Measurements from ENCODE around the gene SH3BGRL2.
"Not testable (repeated sequence)": the region's sequence is repeated elsewhere in the genome, so short reads cannot be mapped to it uniquely, and the experiment has no call there.

The SH3BGRL2 gene

GRCh38 chr6:79648328-79648727, 17.2 kb downstream of the SH3BGRL2 start:
- no peaks in the 10 kb centered on the region for H3K36me3 ChIP-seq (ENCODE audit: control insufficient read depth, insufficient read depth, low read length)
- no peak overlapping the region for H3K27ac ChIP-seq (ENCODE audit: low read length)
- H3K27me3 ChIP-seq (ENCODE audit: control insufficient read depth, insufficient read depth, low read length) = no peaks in the 10 kb centered on the region
- no peak for DNase-seq (ENCODE audit: low read depth, low spot score)
- no peak overlapping the region for H3K4me3 ChIP-seq (ENCODE audit: low read length)
- no peaks in the 10 kb centered on the region for H3K4me1 ChIP-seq (ENCODE audit: control insufficient read depth, insufficient read depth, low read length)
- H3K9me3 ChIP-seq (ENCODE audit: control insufficient read depth, insufficient read depth, low read length) = no peaks in the 10 kb centered on the region
- no CpG with 5 or more reads among the region's 2 CpGs for WGBS (ENCODE audit: insufficient coverage, insufficient read length)

DNA sequence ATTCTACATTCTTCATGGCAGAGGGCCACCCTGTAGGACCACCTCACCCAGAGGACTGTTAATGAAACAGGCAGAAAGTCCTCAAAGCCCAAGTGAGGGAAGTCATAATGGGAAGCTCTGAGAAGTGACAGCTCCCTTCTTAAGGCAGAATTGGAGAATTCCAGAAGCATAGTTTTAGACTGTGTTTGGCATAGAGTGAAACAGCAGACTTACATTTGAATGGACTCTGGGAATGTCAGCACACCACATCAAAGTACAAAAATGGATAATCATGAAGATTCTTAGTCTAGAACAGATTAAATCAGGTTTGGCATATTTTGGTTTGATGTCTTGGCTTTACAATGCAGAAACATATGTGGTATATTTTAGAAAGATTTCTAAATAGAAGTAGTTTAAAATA, 17.9 kb downstream of the SH3BGRL2 start:
- no peaks in the 10 kb centered on the region for H3K4me1 ChIP-seq (ENCODE audit: control insufficient read depth, insufficient read depth, low read length)
- no peak for DNase-seq (ENCODE audit: low read depth, low spot score)

DNA sequence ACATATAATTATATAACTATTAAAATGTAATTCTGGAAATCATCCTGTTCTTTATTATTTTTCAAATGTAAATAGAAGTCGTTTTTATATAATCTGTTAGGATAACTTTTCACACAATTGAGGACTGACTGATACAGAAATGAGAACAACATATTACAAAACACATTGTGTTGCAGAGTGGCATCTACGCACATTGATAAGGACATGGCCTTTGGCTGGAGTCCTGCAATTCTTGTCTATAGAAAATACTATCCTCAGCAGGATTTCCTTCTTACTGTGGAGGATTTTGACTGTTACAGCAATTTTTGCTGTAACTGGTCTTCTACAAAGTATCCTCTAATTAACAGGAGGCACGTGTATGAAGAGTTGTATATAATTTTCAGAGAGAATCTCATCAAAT, 19.8 kb downstream of the SH3BGRL2 start:
- Histone ChIP-seq H3K4me3 (ENCODE audit: low read length) (no peak overlapping the region), H3K27ac (ENCODE audit: low read length) (no peak overlapping the region), H3K27me3 (ENCODE audit: control insufficient read depth, insufficient read depth, low read length) (no peaks in the 10 kb centered on the region), H3K9me3 (ENCODE audit: control insufficient read depth, insufficient read depth, low read length) (no peaks in the 10 kb centered on the region), H3K36me3 (ENCODE audit: control insufficient read depth, insufficient read depth, low read length) (no peaks in the 10 kb centered on the region), H3K4me1 (ENCODE audit: control insufficient read depth, insufficient read depth, low read length) (no peaks in the 10 kb centered on the region)
- WGBS (ENCODE audit: insufficient coverage, insufficient read length) = no CpG with 5 or more reads among the region's 3 CpGs
- no peak for DNase-seq (ENCODE audit: low read depth, low spot score)

More for the DNA sequence above, 17.9 kb downstream of the SH3BGRL2 start:
- Histone ChIP-seq H3K9me3 (ENCODE audit: control insufficient read depth, insufficient read depth, low read length) (no peaks in the 10 kb centered on the region), H3K36me3 (ENCODE audit: control insufficient read depth, insufficient read depth, low read length) (no peaks in the 10 kb centered on the region), H3K27ac (ENCODE audit: low read length) (no peak overlapping the region), H3K4me3 (ENCODE audit: low read length) (no peak overlapping the region), H3K27me3 (ENCODE audit: control insufficient read depth, insufficient read depth, low read length) (no peaks in the 10 kb centered on the region)

DNA sequence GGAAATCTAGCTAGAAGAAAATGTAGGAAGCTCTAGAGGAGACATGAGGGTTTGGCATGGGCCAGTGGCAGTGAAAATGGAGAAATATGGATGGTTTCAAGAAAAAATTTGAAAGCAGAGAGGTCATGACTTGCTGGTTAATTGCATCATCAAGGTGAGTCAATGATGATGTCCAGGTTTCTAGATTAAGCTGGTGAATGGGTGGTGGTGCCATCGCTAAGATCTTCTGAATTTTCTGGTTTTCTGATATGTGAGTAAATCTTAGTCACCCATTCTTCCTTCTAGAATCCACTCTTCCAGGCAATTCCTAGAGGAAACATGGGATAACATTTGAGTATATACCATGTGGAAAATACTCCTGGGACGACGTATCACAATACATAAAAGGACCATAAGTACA, 25.0 kb downstream of the SH3BGRL2 start:
- no peak overlapping the region for H3K4me3 ChIP-seq (ENCODE audit: low read length)
- no CpG with 5 or more reads among the region's 3 CpGs for WGBS (ENCODE audit: insufficient coverage, insufficient read length)
- no peaks in the 10 kb centered on the region for H3K9me3 ChIP-seq (ENCODE audit: control insufficient read depth, insufficient read depth, low read length)
- H3K4me1 ChIP-seq (ENCODE audit: control insufficient read depth, insufficient read depth, low read length) = no peaks in the 10 kb centered on the region
- H3K27ac ChIP-seq (ENCODE audit: low read length) = no peak overlapping the region
- DNase-seq (ENCODE audit: low read depth, low spot score) = no peak
- no peaks in the 10 kb centered on the region for H3K27me3 ChIP-seq (ENCODE audit: control insufficient read depth, insufficient read depth, low read length)
- no peaks in the 10 kb centered on the region for H3K36me3 ChIP-seq (ENCODE audit: control insufficient read depth, insufficient read depth, low read length)

GRCh38 chr6:79657238-79657637, 26.1 kb downstream of the SH3BGRL2 start:
- H3K4me1 ChIP-seq (ENCODE audit: control insufficient read depth, insufficient read depth, low read length) = no peaks in the 10 kb centered on the region
- no peaks in the 10 kb centered on the region for H3K27me3 ChIP-seq (ENCODE audit: control insufficient read depth, insufficient read depth, low read length)
- H3K36me3 ChIP-seq (ENCODE audit: control insufficient read depth, insufficient read depth, low read length) = no peaks in the 10 kb centered on the region
- H3K27ac ChIP-seq (ENCODE audit: low read length) = no peak overlapping the region
- H3K4me3 ChIP-seq (ENCODE audit: low read length) = no peak overlapping the region
- DNase-seq (ENCODE audit: low read depth, low spot score) = no peak
- WGBS (ENCODE audit: insufficient coverage, insufficient read length) = no CpG with 5 or more reads among the region's 1 CpG
- H3K9me3 ChIP-seq (ENCODE audit: control insufficient read depth, insufficient read depth, low read length) = no peaks in the 10 kb centered on the region

DNA sequence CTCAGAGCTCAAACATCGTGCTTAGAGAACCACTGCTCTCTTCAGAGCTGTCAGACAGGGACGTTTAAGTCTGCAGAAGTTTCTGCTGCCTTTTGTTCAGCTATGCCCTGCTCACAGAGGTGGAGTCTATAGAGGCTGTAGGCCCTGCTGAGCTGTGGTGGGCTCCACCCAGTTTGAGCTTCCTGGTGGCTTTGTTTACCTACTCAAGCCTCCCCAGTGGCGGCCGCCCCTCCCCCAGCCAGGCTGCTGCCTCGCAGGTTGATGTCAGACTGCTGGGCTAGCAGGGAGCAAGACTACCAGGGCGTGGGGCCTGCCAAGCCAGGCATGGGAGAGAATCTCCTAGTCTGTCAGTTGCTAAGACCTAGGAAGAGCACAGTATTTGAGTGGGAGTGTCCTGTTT, 32.5 kb downstream of the SH3BGRL2 start:
- not testable (repeated sequence) for H3K27me3 ChIP-seq (ENCODE audit: control insufficient read depth, insufficient read depth, low read length); H3K4me3 ChIP-seq (ENCODE audit: low read length); H3K4me1 ChIP-seq (ENCODE audit: control insufficient read depth, insufficient read depth, low read length); H3K9me3 ChIP-seq (ENCODE audit: control insufficient read depth, insufficient read depth, low read length); H3K27ac ChIP-seq (ENCODE audit: low read length); H3K36me3 ChIP-seq (ENCODE audit: control insufficient read depth, insufficient read depth, low read length); DNase-seq (ENCODE audit: low read depth, low spot score)
- no CpG with 5 or more reads among the region's 6 CpGs for WGBS (ENCODE audit: insufficient coverage, insufficient read length)

DNA sequence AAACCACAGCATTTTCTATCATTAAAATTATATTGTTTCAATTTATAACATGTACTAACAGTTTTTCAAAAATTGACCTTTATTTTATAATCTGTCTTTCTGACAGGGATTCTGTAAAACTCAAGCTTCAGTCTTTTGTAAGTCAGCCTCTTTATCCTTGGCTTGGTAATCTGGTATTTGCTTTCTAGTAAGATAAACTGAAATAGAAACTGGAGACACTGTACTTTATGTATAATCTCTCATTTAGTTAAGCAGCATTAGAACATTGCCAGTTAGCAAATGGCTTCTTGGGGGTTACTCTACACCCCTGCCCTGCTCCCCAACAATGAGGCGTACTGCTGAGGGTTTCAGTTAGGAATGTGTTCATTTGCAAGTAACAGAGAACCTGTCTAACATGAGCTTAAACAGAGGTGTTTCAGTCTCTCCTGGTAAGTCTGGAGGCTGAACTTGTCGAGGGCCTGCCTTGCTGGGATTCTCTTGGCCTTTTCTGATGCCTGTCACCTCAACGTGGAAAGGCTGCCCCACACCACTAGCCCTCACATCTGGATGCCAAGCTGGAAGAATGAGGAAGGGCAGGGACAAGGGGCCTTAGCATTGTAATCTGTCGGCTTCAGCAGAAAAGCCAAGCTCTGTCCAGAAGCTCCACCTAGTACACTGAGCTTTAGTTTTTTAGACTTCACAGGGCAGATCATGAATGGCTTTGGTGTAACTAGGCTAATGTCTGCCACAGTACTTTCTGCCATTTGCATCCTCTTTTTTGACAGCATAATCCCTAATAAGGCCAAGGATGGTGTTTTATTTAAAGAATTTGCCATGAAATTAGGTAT, 34.8 kb downstream of the SH3BGRL2 start:
- no peak for DNase-seq (ENCODE audit: low read depth, low spot score)
- Histone ChIP-seq H3K9me3 (ENCODE audit: control insufficient read depth, insufficient read depth, low read length) (no peaks in the 10 kb centered on the region), H3K4me1 (ENCODE audit: control insufficient read depth, insufficient read depth, low read length) (0 out of 2 replicates have a peak, but pooled peaks cover 3% of the 10 kb centered on the region), H3K4me3 (ENCODE audit: low read length) (no peak overlapping the region), H3K36me3 (ENCODE audit: control insufficient read depth, insufficient read depth, low read length) (no peaks in the 10 kb centered on the region), H3K27me3 (ENCODE audit: control insufficient read depth, insufficient read depth, low read length) (no peaks in the 10 kb centered on the region), H3K27ac (ENCODE audit: low read length) (no peak overlapping the region)
- no CpG with 5 or more reads among the region's 4 CpGs for WGBS (ENCODE audit: insufficient coverage, insufficient read length)

GRCh38 chr6:79666634-79667033, 35.5 kb downstream of the SH3BGRL2 start:
- no peak for DNase-seq (ENCODE audit: low read depth, low spot score)
- Histone ChIP-seq H3K9me3 (ENCODE audit: control insufficient read depth, insufficient read depth, low read length) (no peaks in the 10 kb centered on the region), H3K36me3 (ENCODE audit: control insufficient read depth, insufficient read depth, low read length) (no peaks in the 10 kb centered on the region), H3K4me3 (ENCODE audit: low read length) (no peak overlapping the region), H3K27me3 (ENCODE audit: control insufficient read depth, insufficient read depth, low read length) (no peaks in the 10 kb centered on the region), H3K4me1 (ENCODE audit: control insufficient read depth, insufficient read depth, low read length) (0 out of 2 replicates have a peak, but pooled peaks cover 3% of the 10 kb centered on the region), H3K27ac (ENCODE audit: low read length) (no peak overlapping the region)
- no CpG with 5 or more reads among the region's 1 CpG for WGBS (ENCODE audit: insufficient coverage, insufficient read length)

GRCh38 chr6:79668381-79668780, 37.3 kb downstream of the SH3BGRL2 start:
- no CpG with 5 or more reads among the region's 5 CpGs for WGBS (ENCODE audit: insufficient coverage, insufficient read length)
- Histone ChIP-seq H3K27ac (ENCODE audit: low read length) (no peak overlapping the region), H3K9me3 (ENCODE audit: control insufficient read depth, insufficient read depth, low read length) (no peaks in the 10 kb centered on the region), H3K27me3 (ENCODE audit: control insufficient read depth, insufficient read depth, low read length) (no peaks in the 10 kb centered on the region), H3K4me1 (ENCODE audit: control insufficient read depth, insufficient read depth, low read length) (0 out of 2 replicates have a peak, but pooled peaks cover 3% of the 10 kb centered on the region), H3K36me3 (ENCODE audit: control insufficient read depth, insufficient read depth, low read length) (no peaks in the 10 kb centered on the region), H3K4me3 (ENCODE audit: low read length) (no peak overlapping the region)
- DNase-seq (ENCODE audit: low read depth, low spot score) = no peak

DNA sequence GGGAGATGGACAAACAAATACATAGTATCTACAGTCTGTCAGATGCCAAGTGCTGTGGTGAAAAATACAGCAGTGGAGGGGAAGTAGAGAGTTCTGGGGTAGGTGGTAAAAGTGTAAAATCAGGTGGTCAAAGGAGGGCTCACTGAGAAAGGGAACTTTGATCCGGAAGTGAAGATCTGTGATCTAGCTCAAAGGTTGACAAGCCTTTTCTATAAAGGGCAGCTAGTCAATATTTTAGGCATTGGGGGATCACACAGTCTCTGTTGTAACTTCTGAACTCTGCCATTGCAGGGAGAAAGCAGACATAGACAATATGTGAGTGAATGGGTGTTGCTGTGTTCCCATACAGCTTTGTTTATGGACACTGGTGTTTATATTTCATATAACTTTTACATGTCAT, 38.6 kb downstream of the SH3BGRL2 start:
- no peaks in the 10 kb centered on the region for H3K9me3 ChIP-seq (ENCODE audit: control insufficient read depth, insufficient read depth, low read length)
- H3K4me3 ChIP-seq (ENCODE audit: low read length) = no peak overlapping the region
- no peak for DNase-seq (ENCODE audit: low read depth, low spot score)
- no peaks in the 10 kb centered on the region for H3K36me3 ChIP-seq (ENCODE audit: control insufficient read depth, insufficient read depth, low read length)
- H3K4me1 ChIP-seq (ENCODE audit: control insufficient read depth, insufficient read depth, low read length) = no peaks in the 10 kb centered on the region
- no peak overlapping the region for H3K27ac ChIP-seq (ENCODE audit: low read length)
- H3K27me3 ChIP-seq (ENCODE audit: control insufficient read depth, insufficient read depth, low read length) = no peaks in the 10 kb centered on the region
- no CpG with 5 or more reads among the region's 1 CpG for WGBS (ENCODE audit: insufficient coverage, insufficient read length)

DNA sequence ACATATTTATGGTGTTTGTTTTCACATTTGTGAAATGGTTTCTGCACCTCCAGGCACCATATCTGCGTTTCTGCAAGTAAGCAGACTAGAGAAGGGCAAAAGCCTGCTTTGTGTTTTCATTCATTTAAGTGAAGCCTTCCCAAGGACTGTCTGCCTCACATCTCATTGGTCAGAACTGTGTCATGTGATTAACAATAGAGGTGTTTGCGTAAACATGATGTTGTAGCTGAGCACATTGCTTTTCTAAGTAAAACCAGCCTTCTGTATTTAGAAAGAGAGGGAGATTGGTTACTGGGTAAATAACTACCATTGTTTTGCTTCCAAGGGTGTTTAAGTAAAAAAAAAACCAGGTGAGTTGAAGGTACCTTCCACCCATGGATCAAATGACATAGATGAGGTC, 39.7 kb downstream of the SH3BGRL2 start:
- no CpG with 5 or more reads among the region's 2 CpGs for WGBS (ENCODE audit: insufficient coverage, insufficient read length)
- H3K27me3 ChIP-seq (ENCODE audit: control insufficient read depth, insufficient read depth, low read length) = no peaks in the 10 kb centered on the region
- DNase-seq (ENCODE audit: low read depth, low spot score) = no peak
- H3K4me1 ChIP-seq (ENCODE audit: control insufficient read depth, insufficient read depth, low read length) = no peaks in the 10 kb centered on the region
- H3K4me3 ChIP-seq (ENCODE audit: low read length) = no peak overlapping the region
- no peaks in the 10 kb centered on the region for H3K9me3 ChIP-seq (ENCODE audit: control insufficient read depth, insufficient read depth, low read length)
- H3K27ac ChIP-seq (ENCODE audit: low read length) = no peak overlapping the region
- H3K36me3 ChIP-seq (ENCODE audit: control insufficient read depth, insufficient read depth, low read length) = no peaks in the 10 kb centered on the region
